Subcutaneous adipose tissue (tissue), 4 donors: ENCODE results near the gene FOXL1. TPM values are rescaled to one million over a fixed set of nuclear protein-coding genes. Genes with fewer than 3 reads are reported as not detected.

Source experiments
- total RNA-seq, 4 donors: library from RNA; depleted of rRNA; stranded (reverse); fragments of >200 nt; gene quantifications; one replicate each; pipeline ENCODE4 v1.1.0, GENCODE V29; 2016
- TF ChIP-seq, protein P1 (sequence below): fragments of 450-650 bp; IDR thresholded peaks from one replicate; pipeline ENCODE4 v1.5.1; 2016; ENCODE audit warnings: low read depth, mild to moderate bottlenecking, control low read depth, antibody characterized with exemption, moderate library complexity

The FOXL1 gene
- total RNA-seq, 4 donors from 2014 or later: not detected

DNA sequence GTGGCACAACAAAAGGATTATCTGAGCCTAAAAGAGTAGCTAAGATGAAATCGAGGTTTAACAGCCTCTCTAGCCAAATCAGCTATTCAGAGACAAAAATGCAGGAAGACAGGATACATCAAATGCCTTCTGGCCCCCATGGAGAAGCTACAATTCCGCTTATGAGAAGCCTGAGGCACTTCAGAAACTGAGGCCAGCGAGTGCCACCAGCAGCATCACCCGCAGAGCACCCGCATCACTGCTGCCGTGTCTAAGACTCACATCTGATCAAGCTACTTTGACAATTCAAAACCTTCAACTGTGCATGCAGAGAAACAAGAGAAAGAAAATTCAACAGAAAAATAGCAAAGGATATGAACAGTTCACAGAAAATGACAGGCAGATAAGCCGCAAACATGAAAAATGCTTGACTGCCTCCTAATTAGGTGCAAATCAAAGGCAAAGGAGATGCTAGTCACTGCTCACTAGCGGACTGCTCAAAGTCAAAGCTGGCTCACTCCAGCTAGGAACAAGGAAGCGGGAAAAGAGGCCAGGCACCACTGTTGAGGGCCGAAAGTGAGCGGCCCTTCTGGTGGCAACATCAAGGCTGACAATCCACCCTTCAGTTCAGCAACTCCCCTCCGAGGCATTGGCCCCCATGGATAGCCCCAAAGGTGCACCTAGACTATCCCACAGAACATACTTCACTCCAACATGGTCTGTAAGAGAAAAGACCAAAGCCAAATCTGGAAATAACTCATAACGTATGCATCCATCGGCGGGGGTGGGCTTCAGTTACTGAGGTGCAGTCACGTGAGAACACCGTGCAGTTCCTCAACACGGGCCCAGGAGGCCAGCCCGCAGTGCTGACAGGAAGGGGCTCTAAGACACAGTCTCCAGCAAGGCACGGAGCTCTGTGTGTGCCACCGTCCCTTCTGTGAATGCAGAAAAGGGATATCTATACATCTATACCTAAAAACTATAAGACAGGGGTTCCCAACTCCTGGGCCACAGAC is 35.3 kb upstream of the FOXL1 start:
- TF ChIP-seq, protein P1, sequence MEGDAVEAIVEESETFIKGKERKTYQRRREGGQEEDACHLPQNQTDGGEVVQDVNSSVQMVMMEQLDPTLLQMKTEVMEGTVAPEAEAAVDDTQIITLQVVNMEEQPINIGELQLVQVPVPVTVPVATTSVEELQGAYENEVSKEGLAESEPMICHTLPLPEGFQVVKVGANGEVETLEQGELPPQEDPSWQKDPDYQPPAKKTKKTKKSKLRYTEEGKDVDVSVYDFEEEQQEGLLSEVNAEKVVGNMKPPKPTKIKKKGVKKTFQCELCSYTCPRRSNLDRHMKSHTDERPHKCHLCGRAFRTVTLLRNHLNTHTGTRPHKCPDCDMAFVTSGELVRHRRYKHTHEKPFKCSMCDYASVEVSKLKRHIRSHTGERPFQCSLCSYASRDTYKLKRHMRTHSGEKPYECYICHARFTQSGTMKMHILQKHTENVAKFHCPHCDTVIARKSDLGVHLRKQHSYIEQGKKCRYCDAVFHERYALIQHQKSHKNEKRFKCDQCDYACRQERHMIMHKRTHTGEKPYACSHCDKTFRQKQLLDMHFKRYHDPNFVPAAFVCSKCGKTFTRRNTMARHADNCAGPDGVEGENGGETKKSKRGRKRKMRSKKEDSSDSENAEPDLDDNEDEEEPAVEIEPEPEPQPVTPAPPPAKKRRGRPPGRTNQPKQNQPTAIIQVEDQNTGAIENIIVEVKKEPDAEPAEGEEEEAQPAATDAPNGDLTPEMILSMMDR: no peak

DNA sequence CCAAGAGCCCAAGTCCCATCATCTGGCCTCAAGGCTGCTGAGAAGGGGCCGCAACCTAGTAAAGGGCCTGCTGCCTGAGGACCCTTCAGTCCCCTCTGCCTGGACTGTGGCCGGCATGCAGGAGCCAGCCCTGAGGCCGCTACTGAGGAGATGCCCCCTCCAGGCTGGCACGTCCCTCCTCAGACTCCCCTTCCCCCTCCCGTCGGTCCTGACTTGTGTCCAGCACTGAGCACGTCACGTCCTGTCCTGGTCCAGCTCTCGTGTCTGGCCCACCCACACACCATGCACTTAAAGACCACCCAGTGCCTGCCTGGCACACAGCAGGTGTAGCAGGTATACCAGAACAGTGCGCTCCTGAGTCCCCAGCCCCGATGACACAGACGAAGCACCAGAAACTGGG is 32.9 kb upstream of the FOXL1 start:
- TF ChIP-seq, protein P1: no peak

DNA sequence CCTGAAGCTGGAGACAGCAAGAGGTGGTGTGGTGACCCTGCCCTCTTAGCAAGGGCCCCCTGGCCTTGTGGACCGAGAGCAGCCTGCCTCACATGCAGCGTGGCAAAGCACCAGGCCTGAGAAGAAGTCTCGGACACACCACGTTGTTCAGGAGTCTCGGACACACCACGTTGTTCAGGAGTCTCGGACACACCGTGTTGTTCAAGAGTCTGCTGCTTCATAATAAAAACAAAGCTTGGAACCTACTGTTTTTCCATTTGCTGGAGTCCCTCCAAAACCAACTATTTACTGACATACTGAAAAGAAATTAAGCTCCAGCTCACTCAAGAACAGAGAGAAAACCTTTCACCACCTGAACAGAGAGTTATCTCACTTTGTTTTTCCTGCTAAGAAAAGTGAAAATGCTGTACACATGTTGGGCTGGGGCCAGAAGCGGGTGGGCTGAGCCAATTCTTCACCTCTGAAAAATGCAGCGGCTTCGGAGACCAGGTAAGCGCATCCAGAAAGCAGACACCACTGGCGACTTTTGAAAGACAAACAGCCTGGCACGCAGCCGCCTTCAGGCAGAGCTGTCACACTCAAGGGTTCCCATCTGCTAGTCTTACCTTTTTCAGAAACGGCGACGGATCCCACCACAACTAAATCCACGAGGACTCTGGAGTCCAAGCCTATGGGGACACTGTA is 32.3 kb upstream of the FOXL1 start:
- TF ChIP-seq, protein P1: no peak

DNA sequence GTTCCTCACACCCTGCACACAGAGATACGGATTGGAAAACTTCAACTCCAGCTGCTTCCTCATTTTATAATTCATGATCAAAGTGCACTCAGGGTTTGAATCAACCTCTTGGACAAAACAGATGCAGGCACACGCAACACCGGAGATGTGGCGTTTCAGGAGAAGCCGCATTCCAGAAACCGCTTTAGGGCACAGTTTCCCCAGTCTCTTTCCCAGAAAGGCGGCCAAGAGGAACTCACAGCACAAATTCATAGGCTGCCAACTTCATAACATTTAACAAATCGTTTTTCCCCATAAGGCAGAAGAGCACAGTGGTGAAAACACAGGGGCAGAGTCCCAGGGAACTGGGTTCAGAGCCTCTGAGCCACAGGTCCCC is 31.7 kb upstream of the FOXL1 start:
- TF ChIP-seq, protein P1: no peak

DNA sequence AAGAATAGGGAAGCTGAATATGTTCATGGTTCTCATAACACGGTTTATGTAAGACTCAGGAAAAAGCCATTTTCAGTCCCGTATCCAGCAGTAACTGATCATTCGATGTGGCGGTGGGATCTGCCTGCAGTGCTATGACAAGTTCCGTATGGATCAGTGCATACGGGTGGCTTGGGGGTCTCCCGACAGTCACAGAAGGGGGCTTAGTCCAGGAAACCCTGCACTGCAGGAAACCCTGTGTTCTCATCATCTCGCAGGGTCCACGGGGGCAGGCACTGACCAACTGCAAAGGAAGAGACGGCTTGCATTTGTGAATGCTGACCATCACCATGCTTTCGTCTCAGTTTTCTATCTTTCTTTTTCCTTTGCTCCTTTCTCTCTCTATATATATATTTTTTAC is 31.1 kb upstream of the FOXL1 start:
- TF ChIP-seq, protein P1: no peak

DNA sequence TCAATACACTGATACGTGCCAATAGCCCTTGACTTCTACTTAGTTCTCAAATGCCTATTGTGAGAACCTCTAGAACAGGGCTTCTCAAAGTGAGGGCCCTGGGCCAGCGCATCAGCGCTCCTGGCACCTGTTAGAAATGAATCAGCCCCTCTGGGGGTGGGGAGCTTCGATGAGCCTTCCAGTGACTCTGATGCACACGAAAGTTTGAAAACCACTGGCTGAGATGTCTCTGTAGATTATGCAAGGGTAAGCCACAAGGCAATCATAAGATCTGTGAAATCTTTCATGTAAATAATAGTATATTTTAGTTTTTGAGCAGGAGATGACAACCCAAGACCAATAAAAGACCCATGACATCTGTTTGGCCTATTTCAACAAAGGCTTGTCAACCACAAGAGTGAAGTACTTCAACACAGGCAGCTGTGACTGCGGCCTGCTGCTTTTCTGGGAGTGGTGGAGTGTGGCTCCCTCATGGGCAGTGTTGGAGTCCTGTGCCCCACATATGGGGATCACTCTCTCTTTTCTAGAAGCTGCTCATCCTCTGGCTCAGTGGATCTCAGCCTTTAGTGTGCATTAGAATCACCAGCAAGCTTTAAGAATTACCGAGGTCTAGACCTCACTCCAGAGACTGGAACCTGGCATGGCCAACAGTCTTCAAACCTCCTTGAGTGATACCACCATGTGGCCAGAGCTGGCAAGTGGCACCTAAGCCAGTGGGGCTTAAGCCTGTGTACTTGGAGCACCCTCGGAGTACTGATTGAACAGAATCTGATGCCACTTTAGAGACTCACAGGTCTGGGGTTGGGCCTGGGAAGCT is 29.1 kb upstream of the FOXL1 start:
- TF ChIP-seq, protein P1: no peak

DNA sequence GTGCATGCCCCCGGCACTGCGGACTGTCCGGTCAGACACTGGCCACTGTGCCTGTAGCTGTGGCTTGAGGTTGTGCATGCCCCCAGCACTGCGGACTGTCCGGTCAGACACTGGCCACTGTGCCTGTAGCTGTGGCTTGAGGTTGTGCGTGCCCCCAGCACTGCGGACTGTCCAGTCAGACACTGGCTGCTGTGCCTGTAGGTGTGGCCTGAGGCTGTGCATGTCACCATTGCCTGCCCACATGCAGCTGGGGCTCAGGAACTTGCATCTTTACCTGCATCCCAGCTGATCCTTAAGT is 28.5 kb upstream of the FOXL1 start:
- TF ChIP-seq, protein P1: no peak
